DOHH2 (cell line): Measurements from ENCODE around the gene SLC16A4.

Experiments used
- EZH2phosphoT487 ChIP-seq: fragments of 200-600 bp; sonication (generic); IDR thresholded peaks from 2 replicates; pipeline ENCODE4 v1.6.1; 2017; ENCODE audit warnings: borderline replicate concordance, mild to moderate bottlenecking, antibody characterized with exemption, low read length, moderate library complexity, mixed read lengths
- TF ChIP-seq, protein P1 (sequence below): fragments of 200-600 bp; sonication (generic); IDR thresholded peaks from one replicate; pipeline ENCODE4 v1.5.1; 2014; ENCODE audit warnings: antibody characterized with exemption, mild to moderate bottlenecking, low read depth, low read length; ENCODE audit not compliant: poor library complexity, severe bottlenecking

DNA sequence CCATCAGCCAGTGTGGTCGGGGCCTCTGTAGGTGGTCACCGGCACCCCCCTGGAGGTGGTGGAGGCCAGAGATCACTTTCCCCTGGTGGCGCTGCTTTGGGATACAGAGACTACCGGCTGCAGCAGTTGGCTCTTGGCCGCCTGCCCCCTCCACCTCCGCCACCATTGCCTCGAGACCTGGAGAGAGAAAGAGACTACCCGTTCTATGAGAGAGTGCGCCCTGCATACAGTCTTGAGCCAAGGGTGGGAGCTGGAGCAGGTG, 50.7 kb downstream of the SLC16A4 start:
- TF ChIP-seq, protein P1, sequence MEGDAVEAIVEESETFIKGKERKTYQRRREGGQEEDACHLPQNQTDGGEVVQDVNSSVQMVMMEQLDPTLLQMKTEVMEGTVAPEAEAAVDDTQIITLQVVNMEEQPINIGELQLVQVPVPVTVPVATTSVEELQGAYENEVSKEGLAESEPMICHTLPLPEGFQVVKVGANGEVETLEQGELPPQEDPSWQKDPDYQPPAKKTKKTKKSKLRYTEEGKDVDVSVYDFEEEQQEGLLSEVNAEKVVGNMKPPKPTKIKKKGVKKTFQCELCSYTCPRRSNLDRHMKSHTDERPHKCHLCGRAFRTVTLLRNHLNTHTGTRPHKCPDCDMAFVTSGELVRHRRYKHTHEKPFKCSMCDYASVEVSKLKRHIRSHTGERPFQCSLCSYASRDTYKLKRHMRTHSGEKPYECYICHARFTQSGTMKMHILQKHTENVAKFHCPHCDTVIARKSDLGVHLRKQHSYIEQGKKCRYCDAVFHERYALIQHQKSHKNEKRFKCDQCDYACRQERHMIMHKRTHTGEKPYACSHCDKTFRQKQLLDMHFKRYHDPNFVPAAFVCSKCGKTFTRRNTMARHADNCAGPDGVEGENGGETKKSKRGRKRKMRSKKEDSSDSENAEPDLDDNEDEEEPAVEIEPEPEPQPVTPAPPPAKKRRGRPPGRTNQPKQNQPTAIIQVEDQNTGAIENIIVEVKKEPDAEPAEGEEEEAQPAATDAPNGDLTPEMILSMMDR: no peak
- no peak for TF ChIP-seq EZH2phosphoT487
